OCI-LY3 (cell line): ENCODE measurements around the gene KCNK13.

ENCODE experiments used
- H2AFZ ChIP-seq: fragments of 200-600, 300-600 bp; shearing (Covaris generic); 2 replicates; pipeline ENCODE4 v1.6.0; 2014; ENCODE audit warnings: antibody characterized with exemption, low read depth, low read length
- H3K27ac ChIP-seq: fragments of 200-600, 300-600 bp; sonication (generic); 2 replicates; pipeline ENCODE4 v1.5.1; 2014; ENCODE audit warnings: mild to moderate bottlenecking, low read length, moderate library complexity, mixed read lengths
- H3K27me3 ChIP-seq: fragments of 200-600, 300-600 bp; sonication (generic); 2 replicates; pipeline ENCODE4 v1.6.1; 2014; ENCODE audit warnings: low read depth, low read length, mixed read lengths
- H3K36me3 ChIP-seq: fragments of 200-600, 300-600 bp; sonication (generic); replicated peaks from 2 replicates; pipeline ENCODE3; 2014; ENCODE audit warnings: low read depth, low read length, mixed read lengths
- H3K4me1 ChIP-seq: fragments of 300-600, 200-600 bp; sonication (generic); 2 replicates; pipeline ENCODE4 v1.6.1; 2014; ENCODE audit warnings: low read length, mixed read lengths
- H3K4me2 ChIP-seq: fragments of 200-600, 300-600 bp; sonication (generic); 2 replicates; pipeline ENCODE4 v1.6.1; 2014; ENCODE audit warnings: low read length, mixed read lengths
- H3K4me3 ChIP-seq: fragments of 300-600, 200-600 bp; sonication (generic); 2 replicates; pipeline ENCODE4 v1.5.1; 2014; ENCODE audit warnings: antibody characterized with exemption, mild to moderate bottlenecking, low read length, moderate library complexity
- H3K79me2 ChIP-seq: fragments of 300-600, 200-600 bp; shearing (Covaris generic); 2 replicates; pipeline ENCODE4 v1.6.1; 2014; ENCODE audit warnings: mild to moderate bottlenecking, low read length, mixed read lengths
- H3K9ac ChIP-seq: fragments of 300-600, 200-600 bp; shearing (Covaris generic); 2 replicates; pipeline ENCODE4 v1.6.0; 2014; ENCODE audit warnings: mild to moderate bottlenecking, low read length, moderate library complexity
- H3K9me3 ChIP-seq: fragments of 200-600, 300-600 bp; shearing (Covaris generic); 2 replicates; pipeline ENCODE4 v1.6.1; 2014; ENCODE audit warnings: low read length, mixed read lengths; ENCODE audit not compliant: insufficient read depth
- H4K20me1 ChIP-seq: fragments of 200-600, 300-600 bp; sonication (generic); 2 replicates; pipeline ENCODE4 v1.6.1; 2016; ENCODE audit warnings: low read length, mixed read lengths; ENCODE audit not compliant: insufficient read depth
- CTCF ChIP-seq: fragments of 200-600, 300-600 bp; sonication (generic); IDR thresholded peaks from 2 replicates; pipeline ENCODE4 v1.5.1; 2014; ENCODE audit warnings: antibody characterized with exemption, low read length, low read depth
- EZH2phosphoT487 ChIP-seq: fragments of 200-600 bp; shearing (Covaris generic); IDR thresholded peaks from 2 replicates; pipeline ENCODE4 v1.6.1; 2018; ENCODE audit warnings: antibody characterized with exemption, mixed run types, low read depth

Gene KCNK13

GRCh38 chr14:90034835-90035525 is 26.8 kb upstream of the KCNK13 start:
- H2AFZ ChIP-seq = no peak overlapping the region
- no peaks in the 10 kb centered on the region for H3K79me2 ChIP-seq
- no peaks in the 10 kb centered on the region for H3K27me3 ChIP-seq
- no peaks in the 10 kb centered on the region for H3K9me3 ChIP-seq
- H3K4me1 ChIP-seq = peaks cover 19% of the 10 kb centered on the region
- no peak for TF ChIP-seq CTCF
- TF ChIP-seq EZH2phosphoT487 = no peak
- H3K4me2 ChIP-seq = peak overlapping the region; percentile 29
- peaks cover 57% of the 10 kb centered on the region for H3K36me3 ChIP-seq
- no peaks in the 10 kb centered on the region for H4K20me1 ChIP-seq
- H3K9ac ChIP-seq = no peak overlapping the region
- H3K4me3 ChIP-seq = no peak overlapping the region
- peak overlapping the region; percentile 70 for H3K27ac ChIP-seq

DNA sequence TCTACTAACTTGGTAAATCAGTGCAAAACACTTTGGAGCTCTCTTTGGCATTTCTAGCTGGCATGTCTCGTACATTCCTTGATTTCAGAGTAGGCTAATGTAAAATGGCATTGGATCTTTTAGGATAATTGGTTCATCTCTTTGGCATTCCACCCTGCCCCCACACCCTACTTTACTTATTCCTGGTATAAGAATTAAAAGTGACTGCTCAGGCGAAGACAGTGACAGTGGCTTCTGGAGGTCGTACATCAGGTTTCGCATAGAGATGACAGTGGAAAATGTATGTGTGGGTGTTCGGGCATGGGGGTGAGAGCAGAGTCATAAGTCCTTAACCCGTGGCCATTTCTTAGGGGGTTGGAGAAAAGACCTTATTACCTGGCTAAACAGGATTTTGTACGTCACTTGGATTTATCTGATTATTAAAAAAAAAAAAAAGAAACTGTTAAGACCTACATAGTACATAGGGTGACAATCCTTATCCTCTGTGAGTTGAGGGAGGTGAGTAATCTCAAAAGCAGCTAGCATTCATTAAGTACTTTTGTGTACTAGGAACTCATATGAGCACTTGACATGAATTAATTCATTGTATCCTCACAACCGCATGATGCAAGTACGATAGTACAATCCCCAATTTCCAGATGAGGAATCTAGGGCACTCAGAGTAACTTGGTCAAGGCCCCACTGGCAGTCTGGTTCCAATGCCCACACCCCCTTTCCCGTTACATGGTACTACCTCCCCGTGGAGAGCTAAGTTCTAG is 22.4 kb upstream of the KCNK13 start:
- no peak overlapping the region for H3K4me2 ChIP-seq
- no peak overlapping the region for H2AFZ ChIP-seq
- no peaks in the 10 kb centered on the region for H3K9me3 ChIP-seq
- H3K79me2 ChIP-seq = no peaks in the 10 kb centered on the region
- no peaks in the 10 kb centered on the region for H3K27me3 ChIP-seq
- no peak overlapping the region for H3K4me3 ChIP-seq
- no peak overlapping the region for H3K9ac ChIP-seq
- peaks cover 62% of the 10 kb centered on the region for H3K36me3 ChIP-seq
- TF ChIP-seq CTCF (no peak), EZH2phosphoT487 (no peak)
- peaks cover 19% of the 10 kb centered on the region for H3K4me1 ChIP-seq
- H3K27ac ChIP-seq = no peak overlapping the region
- H4K20me1 ChIP-seq = no peaks in the 10 kb centered on the region

- Histone ChIP-seq H4K20me1 (no peaks in the 10 kb centered on the region), H3K36me3 (peaks cover 69% of the 10 kb centered on the region), H3K9me3 (no peaks in the 10 kb centered on the region), H3K27me3 (no peaks in the 10 kb centered on the region), H3K9ac (no peak overlapping the region), H3K4me2 (no peak overlapping the region), H3K27ac (no peak overlapping the region), H3K4me3 (no peak overlapping the region), H2AFZ (no peak overlapping the region), H3K79me2 (no peaks in the 10 kb centered on the region), H3K4me1 (peaks cover 10% of the 10 kb centered on the region)
- no peak for TF ChIP-seq CTCF
- no peak for TF ChIP-seq EZH2phosphoT487
Measured at GRCh38 chr14:90040411-90040810, 21.4 kb upstream of the KCNK13 start.

DNA sequence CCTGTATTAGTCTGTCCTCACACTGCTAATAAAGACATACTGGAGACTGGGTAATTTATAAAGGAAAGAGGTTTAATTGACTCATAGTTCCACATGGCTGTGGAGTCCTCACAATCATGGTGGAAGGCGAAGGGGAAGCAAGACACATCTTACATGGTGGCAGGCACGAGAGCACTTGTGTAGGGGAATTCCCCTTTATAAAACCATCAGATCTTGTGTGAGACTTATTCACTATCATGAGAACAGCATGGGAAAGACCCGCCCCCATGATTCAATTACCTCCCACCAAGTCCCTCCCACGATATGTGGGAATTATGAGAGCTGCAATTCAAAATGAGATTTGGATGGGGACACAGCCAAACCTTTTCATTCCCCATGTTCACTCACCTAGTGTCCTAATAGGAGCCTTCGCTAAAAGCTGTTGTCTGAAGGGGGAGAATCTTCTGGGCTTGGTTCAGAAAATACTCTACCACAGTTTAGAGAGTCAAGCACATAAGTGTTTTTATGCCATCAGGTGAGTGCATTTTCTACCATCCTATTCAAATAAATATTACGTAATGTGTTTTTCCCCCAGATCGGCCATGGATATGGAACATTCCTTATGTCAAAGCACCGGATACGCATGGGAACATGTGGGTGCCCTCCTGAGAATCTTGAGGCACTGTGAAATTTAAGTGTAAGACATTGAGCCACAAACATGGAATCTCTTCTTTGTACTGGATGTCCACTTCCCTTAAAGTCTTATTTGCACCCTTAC is 19.1 kb upstream of the KCNK13 start:
- Histone ChIP-seq H2AFZ (no peak overlapping the region), H3K27ac (no peak overlapping the region), H3K27me3 (no peaks in the 10 kb centered on the region), H3K9me3 (no peaks in the 10 kb centered on the region), H3K36me3 (peaks cover 67% of the 10 kb centered on the region), H3K9ac (no peak overlapping the region), H3K4me3 (no peak overlapping the region), H4K20me1 (no peaks in the 10 kb centered on the region), H3K4me2 (no peak overlapping the region), H3K79me2 (no peaks in the 10 kb centered on the region), H3K4me1 (peaks cover 5% of the 10 kb centered on the region; the same call in 1 of the 2 replicates)
- no peak for TF ChIP-seq CTCF
